K562 (cell line): ENCODE measurements around the gene TAF9B.

Source experiments
- GTF2F1 ChIP-seq: IDR thresholded peaks from 2 replicates; pipeline ENCODE4 v1.6.1; 2011; ENCODE audit warnings: low read depth, low read length, improper control_type of control experiment
- MBD2 ChIP-seq: sonication (generic); IDR thresholded peaks from 2 replicates; pipeline ENCODE4 v1.6.1; 2016; ENCODE audit warnings: low read depth, borderline replicate concordance
- NCOA2 ChIP-seq, 2 experiments: fragments of 450-650 bp; IDR thresholded peaks; 2 replicates each; pipeline ENCODE4 v1.6.1; 2018; ENCODE audit warnings: mild to moderate bottlenecking in 2 of 2, moderate library complexity in 1 of 2; ENCODE audit not compliant: partially characterized antibody in 2 of 2
- NFYB ChIP-seq: IDR thresholded peaks from 2 replicates; pipeline ENCODE4 v1.6.1; 2011; ENCODE audit warnings: mild to moderate bottlenecking, moderate library complexity; ENCODE audit not compliant: insufficient read length; ENCODE audit errors: extremely low read depth
- POLR2AphosphoS5 ChIP-seq: IDR thresholded peaks from 2 replicates; pipeline ENCODE4 v1.6.1; 2011; ENCODE audit warnings: mild to moderate bottlenecking, low read depth, low read length, moderate library complexity; ENCODE audit not compliant: control insufficient read depth, insufficient read depth
- TEAD4 ChIP-seq, 2 experiments: sonication (generic) in 1 of 2; formaldehyde crosslinking in 1 of 2; IDR thresholded peaks; 2 replicates each; pipeline versions ENCODE4 v1.6.1 to v1.8.0; 2012 to 2022; ENCODE audit warnings: borderline replicate concordance in 1 of 2, inconsistent platforms in 1 of 2, low read length in 1 of 2, mild to moderate bottlenecking in 1 of 2, missing genetic modification reagents in 1 of 2
- ZBTB7A ChIP-seq: IDR thresholded peaks from 2 replicates; pipeline ENCODE4 v1.6.1; 2011; ENCODE audit warnings: low read depth, mild to moderate bottlenecking, low read length, moderate library complexity, borderline replicate concordance; ENCODE audit not compliant: control insufficient read depth

GRCh38 chrX:78123190-78123589 lies 16.3 kb downstream of the TAF9B start:
- TF ChIP-seq POLR2AphosphoS5 = no peak
- TF ChIP-seq ZBTB7A = no peak
- TF ChIP-seq GTF2F1 = no peak
- TF ChIP-seq TEAD4 (IDR thresholded peaks at IDR 0.05; ENCODE audit: low read length) = no peak
- TF ChIP-seq TEAD4 (CRISPR knock-in tag; IDR thresholded peaks at IDR 0.05; ENCODE audit: borderline replicate concordance) = no peak
- no peak for TF ChIP-seq NFYB
- no peak for TF ChIP-seq NCOA2 (IDR thresholded peaks at IDR 0.05; ENCODE audit: partially characterized antibody in 2 of 2)
- no peak for TF ChIP-seq MBD2
